Upper lobe of right lung (tissue), 1 donor: ENCODE results near the gene ZNF521. TPM values are rescaled to one million over a fixed set of nuclear protein-coding genes. Genes with fewer than 3 reads are reported as not detected.

Experiments
- ATAC-seq: fragments of 200-7000 bp; cut with Tn5 transposase; one replicate; pipeline ENCODE4 v1.9.1; 2020; ENCODE audit warnings: mild to moderate bottlenecking, moderate library complexity
- DNase-seq: peaks from one replicate; pipeline ENCODE4 v3.0.0-alpha.2; 2020
- H3K27ac ChIP-seq: fragments of 200-600 bp; one replicate; pipeline ENCODE4 v1.8.0; 2022
- H3K27me3 ChIP-seq: fragments of 200-600 bp; one replicate; pipeline ENCODE4 v1.8.0; 2022; ENCODE audit warnings: mild to moderate bottlenecking
- H3K36me3 ChIP-seq: fragments of 200-600 bp; one replicate; pipeline ENCODE4 v1.8.0; 2022
- H3K4me1 ChIP-seq: fragments of 200-600 bp; one replicate; pipeline ENCODE4 v1.8.0; 2022
- H3K4me3 ChIP-seq: fragments of 200-600 bp; one replicate; pipeline ENCODE4 v1.8.0; 2022; ENCODE audit warnings: mild to moderate bottlenecking
- H3K9me3 ChIP-seq: fragments of 200-600 bp; one replicate; pipeline ENCODE4 v1.8.0; 2022
- CTCF ChIP-seq: fragments of 200-600 bp; IDR thresholded peaks from one replicate; pipeline ENCODE4 v1.8.0; 2022; ENCODE audit warnings: antibody characterized with exemption
- intact Hi-C: fragments of 100-400 bp; cut with DNase I; formaldehyde crosslinking; loops from one replicate; pipeline ENCODE4 v1.11.0; 2022
- total RNA-seq: library from RNA; stranded (reverse); fragmentation: NEBNext Ultra II Directional; extraction: Animal tissue kit (Norgen Biotek cat#: 25700); gene quantifications from one replicate; pipeline ENCODE4 v1.2.1, GENCODE V29; 2021
- donor health status: DM: no; HTN: yes; CAD: no; lungs with severe emphysema.

The ZNF521 gene
- total RNA-seq, 1 donor from 2014 or later, result 25.0 TPM

- Histone ChIP-seq H3K4me3 (no peak overlapping the region), H3K36me3 (no peaks in the 10 kb centered on the region), H3K27ac (no peak overlapping the region), H3K4me1 (no peaks in the 10 kb centered on the region), H3K27me3 (no peaks in the 10 kb centered on the region), H3K9me3 (no peaks in the 10 kb centered on the region)
- TF ChIP-seq CTCF, result no peak
- ATAC-seq, result no peak
- intact Hi-C loops, result no loop called here
- DNase-seq, result no peak
Measured at GRCh38 chr18:25113566-25113965, 238.4 kb downstream of the ZNF521 start.

DNA sequence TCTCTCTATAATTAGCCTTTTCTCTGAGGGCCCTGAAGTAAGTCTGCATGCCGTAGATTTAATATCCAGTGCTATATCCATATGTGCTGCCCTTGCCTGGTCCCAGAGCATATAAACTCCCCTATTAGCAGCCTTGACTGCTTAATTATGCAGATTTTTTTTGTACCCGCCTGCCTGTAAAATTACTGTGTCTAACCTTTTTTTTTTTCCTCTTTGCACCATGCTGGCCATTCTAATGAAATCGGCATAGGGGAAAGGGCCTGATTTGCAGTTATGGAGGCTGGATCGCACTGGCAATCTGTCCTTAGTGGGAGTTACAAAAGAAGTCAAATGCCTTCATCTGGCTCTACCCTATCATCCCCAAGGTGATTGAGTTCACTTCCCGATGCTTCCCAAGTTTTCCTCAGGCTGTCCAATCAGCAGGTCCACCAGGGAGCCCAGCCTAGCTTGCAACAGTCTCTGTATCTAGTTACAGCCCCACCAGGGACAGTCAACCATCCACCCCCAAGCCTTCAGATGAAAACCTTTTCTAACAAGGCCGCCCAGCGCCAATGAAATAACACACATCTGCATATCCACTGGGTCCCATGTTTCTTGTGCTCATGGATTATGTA is 239.0 kb downstream of the ZNF521 start:
- ATAC-seq (no peak), DNase-seq (no peak)
- intact Hi-C loops, result no loop called here
- TF ChIP-seq CTCF, result no peak
- no peaks in the 10 kb centered on the region for H3K4me1 ChIP-seq
- no peaks in the 10 kb centered on the region for H3K9me3 ChIP-seq
- no peak overlapping the region for H3K27ac ChIP-seq
- no peak overlapping the region for H3K4me3 ChIP-seq
- H3K36me3 ChIP-seq, result no peaks in the 10 kb centered on the region
- H3K27me3 ChIP-seq, result no peaks in the 10 kb centered on the region

DNA sequence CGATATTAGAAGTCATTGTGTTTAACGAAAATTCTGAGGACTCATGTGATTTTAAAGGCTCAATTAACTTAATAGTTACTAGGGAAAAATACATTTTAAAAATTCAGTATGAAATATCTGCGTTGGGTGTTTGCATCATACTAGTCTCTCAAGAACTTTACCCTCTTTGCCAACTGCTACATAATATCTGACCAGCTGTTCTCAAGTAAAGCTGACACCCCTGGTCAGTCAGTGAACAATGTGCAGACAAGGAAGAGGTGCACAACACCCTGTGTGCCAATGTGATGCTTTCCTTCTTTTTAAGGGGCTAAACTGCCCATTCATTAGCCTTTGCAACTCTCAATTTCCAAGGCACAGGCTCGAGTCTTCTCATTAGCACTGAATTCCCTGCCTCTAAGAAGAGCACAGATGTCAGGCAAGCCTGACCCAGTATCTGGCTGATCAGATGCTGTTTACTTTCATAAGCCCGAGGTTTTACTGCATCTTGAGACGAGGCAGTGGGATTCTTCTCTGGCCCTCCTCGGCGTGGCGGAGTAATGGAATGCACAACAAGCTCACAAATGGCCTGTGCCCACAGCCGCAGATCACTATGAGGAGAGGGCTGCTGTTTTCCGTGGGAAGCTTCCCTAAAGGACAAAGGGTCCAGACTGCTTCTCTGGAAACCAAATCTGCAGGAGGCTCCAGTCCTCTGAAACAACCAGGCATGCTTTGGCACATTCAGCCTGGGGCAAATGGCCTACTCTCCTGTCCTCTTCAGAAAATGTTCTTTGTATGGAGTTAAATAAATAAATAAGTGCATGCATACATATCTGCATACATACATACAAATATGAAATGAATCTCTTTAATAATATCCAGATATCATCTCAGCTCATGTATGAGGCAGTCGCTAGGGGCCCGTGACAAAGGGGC is 240.3 kb downstream of the ZNF521 start:
- ATAC-seq, result no peak
- no peaks in the 10 kb centered on the region for H3K27me3 ChIP-seq
- TF ChIP-seq CTCF, result no peak
- H3K4me1 ChIP-seq, result no peaks in the 10 kb centered on the region
- H3K9me3 ChIP-seq, result no peaks in the 10 kb centered on the region
- intact Hi-C loops, result no loop called here
- no peak overlapping the region for H3K4me3 ChIP-seq
- no peak overlapping the region for H3K27ac ChIP-seq
- H3K36me3 ChIP-seq, result no peaks in the 10 kb centered on the region
- no peak for DNase-seq

DNA sequence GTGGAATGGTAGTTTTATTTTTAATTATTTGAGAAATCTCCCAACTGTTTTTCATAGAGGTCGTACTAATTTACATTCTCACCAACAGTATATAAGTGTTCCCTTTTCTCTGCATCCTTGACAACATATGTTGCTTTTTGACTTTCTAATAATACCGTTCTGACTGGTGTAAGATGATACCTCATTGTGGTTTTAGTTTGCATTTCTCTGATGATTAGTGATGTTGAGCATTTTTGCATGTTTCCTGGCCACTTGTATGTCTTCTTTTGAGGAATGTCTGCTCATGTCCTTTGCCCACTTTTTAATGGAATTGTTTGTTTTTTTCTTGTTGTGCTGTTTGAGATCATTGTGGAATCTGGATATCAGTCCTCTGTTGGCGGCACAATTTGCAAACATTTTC is 242.5 kb downstream of the ZNF521 start:
- intact Hi-C loops, result no loop called here
- Histone ChIP-seq H3K27ac (no peak overlapping the region), H3K27me3 (no peaks in the 10 kb centered on the region), H3K9me3 (no peaks in the 10 kb centered on the region), H3K4me3 (no peak overlapping the region), H3K36me3 (no peaks in the 10 kb centered on the region), H3K4me1 (no peaks in the 10 kb centered on the region)
- DNase-seq, result no peak
- no peak for ATAC-seq
- no peak for TF ChIP-seq CTCF

GRCh38 chr18:25103468-25104155 is 248.4 kb downstream of the ZNF521 start:
- TF ChIP-seq CTCF, result no peak
- no peak overlapping the region for H3K4me3 ChIP-seq
- intact Hi-C loops, result no loop called here
- H3K36me3 ChIP-seq, result no peaks in the 10 kb centered on the region
- no peak overlapping the region for H3K27ac ChIP-seq
- no peak for ATAC-seq
- no peaks in the 10 kb centered on the region for H3K27me3 ChIP-seq
- no peak for DNase-seq
- H3K4me1 ChIP-seq, result peaks cover 7% of the 10 kb centered on the region
- H3K9me3 ChIP-seq, result no peaks in the 10 kb centered on the region
